Astrocyte of the cerebellum (primary cell): ENCODE measurements around the gene INPP5A.

Source experiments
- DNase-seq: peaks from one replicate; pipeline ENCODE4 v3.0.0-alpha.2; 2011; ENCODE audit warnings: low read depth
- H3K4me3 ChIP-seq: 2 replicates; pipeline ENCODE4 v1.5.1; 2011; ENCODE audit warnings: mild to moderate bottlenecking, low read depth, low read length, moderate library complexity
- in situ Hi-C: cut with HindIII; loops from 2 replicates; pipeline ENCODE4 v1.10.0; 2017; ENCODE audit warnings: low sequenced_read_pairs
- TF ChIP-seq, protein P1 (sequence below): IDR thresholded peaks from 2 replicates; pipeline ENCODE4 v1.5.1; 2012; ENCODE audit warnings: low read length, low read depth, moderate library complexity, mild to moderate bottlenecking; ENCODE audit errors: missing control alignments

Gene INPP5A

DNA sequence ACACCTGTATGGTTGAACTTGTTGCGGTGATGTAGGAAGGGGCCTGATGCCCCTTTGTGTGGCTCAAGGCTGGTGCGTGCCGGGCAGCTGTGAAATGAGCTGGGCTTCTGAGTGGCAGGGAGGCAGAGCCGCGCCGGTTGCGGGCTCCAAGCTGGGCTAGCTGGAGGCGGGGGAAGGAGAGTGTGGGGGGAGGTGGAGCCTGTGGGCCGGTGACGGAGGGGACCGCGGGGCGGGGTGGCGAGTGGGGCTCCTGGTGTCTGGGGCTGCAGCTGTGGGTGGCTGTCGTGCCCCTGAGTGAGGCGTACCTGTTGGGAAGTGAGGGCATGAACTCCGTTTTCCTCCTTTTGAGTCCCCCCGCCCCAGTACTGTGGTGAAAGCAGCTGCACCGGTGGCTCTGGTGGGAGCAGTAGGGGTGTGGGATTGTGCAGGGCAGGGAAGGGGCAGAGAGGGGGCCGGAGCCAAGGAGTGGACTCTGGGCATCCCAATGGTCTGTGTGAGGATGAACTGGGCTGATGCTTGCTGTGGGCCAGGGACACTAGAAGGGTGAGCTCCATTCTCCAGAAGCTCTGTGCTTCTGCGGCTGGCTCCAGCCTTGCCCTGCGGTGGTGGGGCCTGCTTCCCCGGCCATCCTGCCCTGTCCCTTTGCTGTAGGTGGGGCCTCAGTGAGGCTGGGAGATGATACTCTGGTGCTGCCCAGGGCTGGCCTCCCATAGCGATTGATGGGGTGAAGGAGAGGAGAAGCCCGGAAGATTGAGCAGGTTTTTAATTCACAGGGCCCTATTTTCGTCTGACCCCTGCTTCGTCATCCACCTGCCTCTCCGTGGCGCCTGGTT, 41.7 kb downstream of the INPP5A start:
- no peak for DNase-seq
- in situ Hi-C loops: no loop called here
- TF ChIP-seq, protein P1, sequence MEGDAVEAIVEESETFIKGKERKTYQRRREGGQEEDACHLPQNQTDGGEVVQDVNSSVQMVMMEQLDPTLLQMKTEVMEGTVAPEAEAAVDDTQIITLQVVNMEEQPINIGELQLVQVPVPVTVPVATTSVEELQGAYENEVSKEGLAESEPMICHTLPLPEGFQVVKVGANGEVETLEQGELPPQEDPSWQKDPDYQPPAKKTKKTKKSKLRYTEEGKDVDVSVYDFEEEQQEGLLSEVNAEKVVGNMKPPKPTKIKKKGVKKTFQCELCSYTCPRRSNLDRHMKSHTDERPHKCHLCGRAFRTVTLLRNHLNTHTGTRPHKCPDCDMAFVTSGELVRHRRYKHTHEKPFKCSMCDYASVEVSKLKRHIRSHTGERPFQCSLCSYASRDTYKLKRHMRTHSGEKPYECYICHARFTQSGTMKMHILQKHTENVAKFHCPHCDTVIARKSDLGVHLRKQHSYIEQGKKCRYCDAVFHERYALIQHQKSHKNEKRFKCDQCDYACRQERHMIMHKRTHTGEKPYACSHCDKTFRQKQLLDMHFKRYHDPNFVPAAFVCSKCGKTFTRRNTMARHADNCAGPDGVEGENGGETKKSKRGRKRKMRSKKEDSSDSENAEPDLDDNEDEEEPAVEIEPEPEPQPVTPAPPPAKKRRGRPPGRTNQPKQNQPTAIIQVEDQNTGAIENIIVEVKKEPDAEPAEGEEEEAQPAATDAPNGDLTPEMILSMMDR: no peak
- H3K4me3 ChIP-seq: no peak overlapping the region

DNA sequence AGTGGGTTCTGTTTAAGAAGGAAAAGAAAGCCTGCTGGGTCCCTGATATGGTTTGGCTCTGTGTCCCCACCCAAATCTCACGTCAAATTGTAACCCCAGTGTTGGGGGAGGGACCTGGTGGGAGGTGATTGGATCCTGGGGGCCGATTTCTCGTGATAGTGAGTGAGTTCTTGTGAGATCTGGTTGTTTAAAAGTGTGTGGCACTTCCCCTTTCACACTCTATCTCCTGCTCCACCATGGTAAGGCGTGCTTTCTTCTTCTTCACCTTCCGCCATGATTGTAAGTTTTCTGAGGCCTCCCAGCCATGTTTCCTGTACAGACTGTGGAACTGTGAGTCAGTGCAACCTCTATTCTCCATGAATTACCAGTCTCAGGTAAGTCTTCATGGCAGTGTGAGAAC, 42.6 kb downstream of the INPP5A start:
- DNase-seq: no peak
- in situ Hi-C loops: no loop called here
- TF ChIP-seq, protein P1: no peak

DNA sequence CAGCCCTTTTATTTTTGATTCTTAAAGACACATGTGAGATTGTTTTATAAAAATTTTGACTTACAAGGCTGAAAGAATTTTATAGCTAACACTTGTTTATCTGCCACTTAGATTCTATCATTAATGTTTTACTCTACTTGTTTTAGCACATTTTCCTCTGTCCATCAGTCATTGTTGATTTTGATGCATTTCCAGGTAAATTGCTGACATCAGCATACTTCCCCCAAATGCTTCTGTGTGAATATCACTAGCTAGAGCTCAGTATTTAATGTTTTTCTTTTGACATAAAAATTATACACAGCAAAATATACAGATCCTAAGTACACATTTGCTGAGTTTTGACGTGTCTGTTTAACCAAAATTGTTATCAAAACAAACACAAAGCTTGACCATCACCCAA, 43.0 kb downstream of the INPP5A start:
- in situ Hi-C loops: no loop called here
- DNase-seq: no peak
- TF ChIP-seq, protein P1: no peak
- H3K4me3 ChIP-seq: no peak overlapping the region

More for the DNA sequence above, 42.6 kb downstream of the INPP5A start:
- H3K4me3 ChIP-seq: no peak overlapping the region

DNA sequence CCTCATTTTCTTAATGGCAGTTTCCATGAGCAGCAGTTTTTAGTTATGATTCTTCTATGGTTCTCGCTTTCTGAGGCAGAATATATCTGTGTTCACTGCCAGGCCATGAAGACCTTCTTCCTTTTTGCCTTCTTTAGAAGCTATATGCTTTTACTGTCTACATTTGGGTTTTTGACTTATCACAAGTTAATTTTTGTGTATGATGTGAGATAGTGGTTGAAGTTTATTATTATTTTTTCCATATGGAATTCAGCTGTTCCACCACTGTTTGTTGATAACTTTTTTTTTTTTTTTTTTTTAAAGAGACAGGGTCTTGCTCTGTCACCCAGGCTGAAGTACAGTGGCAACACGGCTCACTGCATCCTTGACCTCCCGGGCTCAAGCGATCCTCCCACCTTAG, 44.5 kb downstream of the INPP5A start:
- no peak for DNase-seq
- in situ Hi-C loops: no loop called here
- TF ChIP-seq, protein P1: no peak
- no peak overlapping the region for H3K4me3 ChIP-seq

DNA sequence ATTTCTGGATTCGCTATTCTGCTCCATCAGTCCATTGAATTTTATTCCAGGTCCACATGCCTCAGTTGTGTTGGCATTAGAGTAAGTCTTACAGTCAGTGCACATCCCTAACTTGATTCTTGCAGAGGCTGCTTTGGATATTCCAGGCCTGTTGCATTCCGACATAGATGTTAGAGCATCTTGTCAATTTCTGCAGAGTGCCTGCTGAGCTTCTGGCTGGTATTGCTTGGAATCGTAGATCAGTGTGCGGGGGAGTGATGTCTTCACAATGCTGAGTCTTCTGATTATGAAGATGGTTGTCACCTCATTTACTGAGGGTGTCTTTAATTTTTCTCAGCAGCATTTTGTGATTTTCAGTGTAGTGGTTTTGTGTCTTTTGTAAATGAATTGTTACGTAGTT, 45.2 kb downstream of the INPP5A start:
- no peak for DNase-seq
- TF ChIP-seq, protein P1: no peak
- in situ Hi-C loops: no loop called here

DNA sequence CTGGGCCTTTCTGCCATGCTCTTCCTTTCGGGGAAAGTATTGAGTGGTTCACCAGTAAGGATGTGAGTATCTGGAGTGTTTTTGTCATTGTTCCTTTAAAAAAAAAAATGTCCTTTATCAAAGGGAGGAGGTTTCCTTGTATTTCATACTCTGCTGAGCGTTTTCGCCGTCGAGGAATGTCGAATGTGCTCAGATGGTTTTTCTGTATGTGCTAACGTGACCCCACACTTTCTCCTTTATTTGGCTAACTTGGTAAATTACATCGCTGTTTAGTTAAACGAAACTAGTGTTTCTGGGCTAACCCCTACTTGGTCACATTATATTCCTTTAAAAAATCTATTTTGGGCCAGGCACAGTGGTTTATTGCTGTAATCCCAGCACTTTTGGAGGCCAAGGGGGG, 45.9 kb downstream of the INPP5A start:
- H3K4me3 ChIP-seq: no peak overlapping the region
- TF ChIP-seq, protein P1: no peak
- in situ Hi-C loops: no loop called here

More for the DNA sequence above, 45.2 kb downstream of the INPP5A start:
- no peak overlapping the region for H3K4me3 ChIP-seq

More for the DNA sequence above, 45.9 kb downstream of the INPP5A start:
- no peak for DNase-seq
